DOHH2 (cell line): ENCODE data around the gene MAMDC2.

Source experiments
- H3F3A ChIP-seq: fragments of 200-600 bp; sonication (generic), shearing (Covaris generic); 2 replicates; pipeline ENCODE4 v1.6.0; 2016; ENCODE audit warnings: antibody characterized with exemption, mild to moderate bottlenecking; ENCODE audit not compliant: control insufficient read depth, insufficient read depth
- H3K27ac ChIP-seq: fragments of 200-600 bp; sonication (generic); 2 replicates; pipeline ENCODE4 v1.5.1; 2014; ENCODE audit warnings: low read depth, mild to moderate bottlenecking, low read length, moderate library complexity
- H3K27me3 ChIP-seq: fragments of 200-600 bp; sonication (generic); 2 replicates; pipeline ENCODE4 v1.6.1; 2014; ENCODE audit warnings: mild to moderate bottlenecking, low read length, mixed read lengths; ENCODE audit not compliant: control insufficient read depth
- H3K36me3 ChIP-seq: fragments of 200-600 bp; sonication (generic); 2 replicates; pipeline ENCODE4 v1.6.1; 2014; ENCODE audit warnings: mild to moderate bottlenecking, low read length, moderate library complexity, mixed read lengths; ENCODE audit not compliant: control insufficient read depth
- H3K4me1 ChIP-seq: fragments of 200-600 bp; sonication (generic); 2 replicates; pipeline ENCODE4 v1.6.1; 2014; ENCODE audit warnings: mild to moderate bottlenecking, low read length, mixed read lengths; ENCODE audit not compliant: control insufficient read depth
- H3K4me2 ChIP-seq: fragments of 200-600 bp; sonication (generic); 2 replicates; pipeline ENCODE4 v1.6.0; 2014; ENCODE audit warnings: mild to moderate bottlenecking, low read length, moderate library complexity
- H3K4me3 ChIP-seq: fragments of 200-600 bp; sonication (generic); 2 replicates; pipeline ENCODE4 v1.5.1; 2014; ENCODE audit warnings: mild to moderate bottlenecking, low read length, mixed read lengths
- H3K79me2 ChIP-seq: fragments of 200-600 bp; sonication (generic); 2 replicates; pipeline ENCODE4 v1.6.1; 2014; ENCODE audit warnings: mild to moderate bottlenecking, low read length, mixed read lengths; ENCODE audit not compliant: control insufficient read depth
- H3K9me2 ChIP-seq: fragments of 200-600 bp; sonication (generic); replicated peaks from 2 replicates; pipeline ENCODE4 v1.6.1; 2014; ENCODE audit warnings: mild to moderate bottlenecking, low read length, mixed read lengths; ENCODE audit not compliant: control insufficient read depth
- H3K9me3 ChIP-seq: fragments of 200-600 bp; sonication (generic); 2 replicates; pipeline ENCODE4 v1.6.1; 2014; ENCODE audit warnings: antibody characterized with exemption, low read length, mixed read lengths; ENCODE audit not compliant: control insufficient read depth, insufficient read depth
- H4K20me1 ChIP-seq: fragments of 200-600 bp; sonication (generic); 2 replicates; pipeline ENCODE4 v1.6.0; 2014; ENCODE audit warnings: low read depth, mild to moderate bottlenecking, antibody characterized with exemption, low read length, moderate library complexity; ENCODE audit not compliant: control insufficient read depth, insufficient read depth
- CTCF ChIP-seq: fragments of 200-600 bp; sonication (generic); IDR thresholded peaks from one replicate; pipeline ENCODE4 v1.5.1; 2014; ENCODE audit warnings: antibody characterized with exemption, mild to moderate bottlenecking, low read depth, low read length; ENCODE audit not compliant: poor library complexity, severe bottlenecking
- EZH2phosphoT487 ChIP-seq: fragments of 200-600 bp; sonication (generic); IDR thresholded peaks from 2 replicates; pipeline ENCODE4 v1.6.1; 2017; ENCODE audit warnings: borderline replicate concordance, mild to moderate bottlenecking, antibody characterized with exemption, low read length, moderate library complexity, mixed read lengths

Gene MAMDC2

GRCh38 chr9:70060883-70061507 is 17.3 kb downstream of the MAMDC2 start:
- H3K9me3 ChIP-seq, result no peaks in the 10 kb centered on the region
- no peak overlapping the region for H3K4me2 ChIP-seq
- no peaks in the 10 kb centered on the region for H3K36me3 ChIP-seq
- no peaks in the 10 kb centered on the region for H3K9me2 ChIP-seq
- TF ChIP-seq CTCF (no peak), EZH2phosphoT487 (no peak)
- H3K27me3 ChIP-seq, result no peaks in the 10 kb centered on the region
- no peak overlapping the region for H3K4me3 ChIP-seq
- H3K4me1 ChIP-seq, result peaks cover 6% of the 10 kb centered on the region
- H3K27ac ChIP-seq, result no peak overlapping the region
- H4K20me1 ChIP-seq, result no peaks in the 10 kb centered on the region
- H3K79me2 ChIP-seq, result no peaks in the 10 kb centered on the region
- H3F3A ChIP-seq, result no peaks in the 10 kb centered on the region

- no peaks in the 10 kb centered on the region for H3K36me3 ChIP-seq
- H3K79me2 ChIP-seq, result no peaks in the 10 kb centered on the region
- no peak overlapping the region for H3K4me2 ChIP-seq
These were observed 18.1 kb downstream of the MAMDC2 start for GRCh38 chr9:70061776-70062175.

GRCh38 chr9:70064496-70064895 is 20.8 kb downstream of the MAMDC2 start:
- H3K36me3 ChIP-seq, result no peaks in the 10 kb centered on the region
- TF ChIP-seq CTCF (no peak), EZH2phosphoT487 (no peak)
- no peaks in the 10 kb centered on the region for H3K27me3 ChIP-seq

More at GRCh38 chr9:70061776-70062175, 18.1 kb downstream of the MAMDC2 start:
- H3K9me3 ChIP-seq, result no peaks in the 10 kb centered on the region
- no peak overlapping the region for H3K4me3 ChIP-seq
- H3K27me3 ChIP-seq, result no peaks in the 10 kb centered on the region
- no peaks in the 10 kb centered on the region for H4K20me1 ChIP-seq
- no peaks in the 10 kb centered on the region for H3F3A ChIP-seq
- peaks cover 6% of the 10 kb centered on the region for H3K4me1 ChIP-seq
- no peaks in the 10 kb centered on the region for H3K9me2 ChIP-seq
- no peak for TF ChIP-seq EZH2phosphoT487
- TF ChIP-seq CTCF, result no peak
- H3K27ac ChIP-seq, result no peak overlapping the region

More at GRCh38 chr9:70064496-70064895, 20.8 kb downstream of the MAMDC2 start:
- H4K20me1 ChIP-seq, result no peaks in the 10 kb centered on the region
- H3K4me2 ChIP-seq, result no peak overlapping the region
- H3K27ac ChIP-seq, result no peak overlapping the region
- H3K9me3 ChIP-seq, result no peaks in the 10 kb centered on the region
- H3K4me3 ChIP-seq, result no peak overlapping the region
- no peaks in the 10 kb centered on the region for H3K9me2 ChIP-seq
- no peaks in the 10 kb centered on the region for H3K79me2 ChIP-seq
- H3F3A ChIP-seq, result no peaks in the 10 kb centered on the region
- H3K4me1 ChIP-seq, result peaks cover 9% of the 10 kb centered on the region
